ENCODE results near the gene CADPS. TPM values are rescaled to one million over a fixed set of nuclear protein-coding genes. Genes with fewer than 3 reads are reported as not detected.

CADPS gene
- total and polyA plus RNA-seq, 9 donors, result 0.47 to 4.4 (median 1.6) TPM

DNA sequence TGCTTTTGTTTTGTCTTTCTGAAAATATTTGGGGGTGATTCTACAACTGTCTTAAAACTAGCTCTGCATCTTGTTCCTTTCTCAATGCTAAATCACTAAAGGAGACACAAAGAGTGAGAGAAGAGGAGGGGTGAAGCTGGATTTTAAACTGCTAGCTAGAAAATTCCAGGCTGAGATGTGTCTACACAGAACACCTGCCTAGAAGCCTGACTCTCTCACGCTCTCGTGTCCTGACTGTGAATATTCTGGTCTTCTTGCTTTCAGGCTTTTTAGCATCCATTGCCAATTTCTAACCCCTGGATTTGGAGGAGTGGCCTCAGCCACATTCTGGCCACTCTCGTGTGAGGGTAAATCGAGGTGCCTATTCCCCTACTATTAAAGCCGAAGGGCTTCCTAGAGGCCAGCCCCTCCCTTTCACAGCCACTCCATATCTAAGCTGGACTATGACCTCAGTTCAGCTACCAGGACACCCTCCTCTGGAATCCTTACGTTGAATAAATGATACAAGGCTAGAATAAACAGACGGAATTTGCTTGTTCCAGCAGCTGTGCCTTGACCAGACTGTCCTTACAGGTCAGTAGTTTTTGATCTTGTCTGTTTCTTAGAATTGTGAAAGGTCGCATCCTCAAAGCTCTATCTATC lies 353.6 kb downstream of the CADPS start:
- H3K4me3 ChIP-seq (ENCODE audit: low read length), result no peak overlapping the region
- no peaks in the 10 kb centered on the region for H3K27me3 ChIP-seq (ENCODE audit: control insufficient read depth, insufficient read depth, low read length)
- no peaks in the 10 kb centered on the region for H3K36me3 ChIP-seq (ENCODE audit: control insufficient read depth, insufficient read depth, low read length)
- no peak for DNase-seq
- H3K27ac ChIP-seq (ENCODE audit: low read length), result no peak overlapping the region
- no CpG with 5 or more reads among the region's 8 CpGs for WGBS (ENCODE audit: insufficient coverage)
- no peaks in the 10 kb centered on the region for H3K4me1 ChIP-seq (ENCODE audit: control insufficient read depth, insufficient read depth, low read length)
- no peaks in the 10 kb centered on the region for H3K9me3 ChIP-seq (replicated peaks; ENCODE audit: control insufficient read depth, low read depth, low read length)

DNA sequence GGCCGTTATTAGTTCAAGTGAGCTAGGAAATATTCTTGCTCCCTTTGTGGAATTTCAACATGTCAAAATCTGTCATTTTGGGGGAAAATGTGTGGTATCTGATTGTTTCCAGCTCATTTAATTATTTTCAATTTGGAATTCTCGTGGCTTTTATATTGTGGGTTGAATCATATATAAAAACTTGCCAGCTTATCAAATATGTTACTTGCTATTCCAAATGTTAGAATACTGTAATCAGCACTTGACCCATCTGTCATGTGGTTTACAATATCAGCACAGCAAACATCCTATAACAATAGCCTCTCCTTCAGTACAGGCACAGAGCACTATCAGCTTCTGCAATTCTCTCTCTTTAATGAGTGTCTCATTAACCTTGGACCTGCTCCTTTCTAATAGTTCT lies 371.7 kb downstream of the CADPS start:
- WGBS (ENCODE audit: insufficient coverage), result no CpG with 5 or more reads among the region's 2 CpGs
- no peak overlapping the region for H3K4me3 ChIP-seq (ENCODE audit: low read length)
- no peaks in the 10 kb centered on the region for H3K27me3 ChIP-seq (ENCODE audit: control insufficient read depth, insufficient read depth, low read length)
- no peak overlapping the region for H3K27ac ChIP-seq (ENCODE audit: low read length)
- H3K4me1 ChIP-seq (ENCODE audit: control insufficient read depth, insufficient read depth, low read length), result no peaks in the 10 kb centered on the region
- H3K36me3 ChIP-seq (ENCODE audit: control insufficient read depth, insufficient read depth, low read length), result no peaks in the 10 kb centered on the region
- no peak for DNase-seq
- no peaks in the 10 kb centered on the region for H3K9me3 ChIP-seq (replicated peaks; ENCODE audit: control insufficient read depth, low read depth, low read length)

GRCh38 chr3:62502315-62503300 lies 372.6 kb downstream of the CADPS start:
- Histone ChIP-seq H3K4me1 (ENCODE audit: control insufficient read depth, insufficient read depth, low read length) (no peaks in the 10 kb centered on the region), H3K27ac (ENCODE audit: low read length) (no peak overlapping the region), H3K36me3 (ENCODE audit: control insufficient read depth, insufficient read depth, low read length) (no peaks in the 10 kb centered on the region), H3K9me3 (replicated peaks; ENCODE audit: control insufficient read depth, low read depth, low read length) (no peaks in the 10 kb centered on the region), H3K27me3 (ENCODE audit: control insufficient read depth, insufficient read depth, low read length) (no peaks in the 10 kb centered on the region), H3K4me3 (ENCODE audit: low read length) (no peak overlapping the region)
- no peak for DNase-seq
- 74% methylated on average over 2 of the region's 8 CpGs for WGBS (ENCODE audit: insufficient coverage)

- Histone ChIP-seq H3K36me3 (ENCODE audit: control insufficient read depth, insufficient read depth, low read length) (no peaks in the 10 kb centered on the region), H3K27me3 (ENCODE audit: control insufficient read depth, insufficient read depth, low read length) (no peaks in the 10 kb centered on the region), H3K4me1 (ENCODE audit: control insufficient read depth, insufficient read depth, low read length) (no peaks in the 10 kb centered on the region), H3K27ac (ENCODE audit: low read length) (no peak overlapping the region), H3K4me3 (ENCODE audit: low read length) (no peak overlapping the region), H3K9me3 (replicated peaks; ENCODE audit: control insufficient read depth, low read depth, low read length) (no peaks in the 10 kb centered on the region)
- no CpG with 5 or more reads among the region's 3 CpGs for WGBS (ENCODE audit: insufficient coverage)
- DNase-seq, result no peak
Measured at GRCh38 chr3:62501289-62501668, 373.9 kb downstream of the CADPS start.

GRCh38 chr3:62500556-62501288 lies 374.5 kb downstream of the CADPS start:
- H3K4me1 ChIP-seq (ENCODE audit: control insufficient read depth, insufficient read depth, low read length), result no peaks in the 10 kb centered on the region
- no peak for DNase-seq
- no peak overlapping the region for H3K4me3 ChIP-seq (ENCODE audit: low read length)
- no peaks in the 10 kb centered on the region for H3K9me3 ChIP-seq (replicated peaks; ENCODE audit: control insufficient read depth, low read depth, low read length)
- no peaks in the 10 kb centered on the region for H3K27me3 ChIP-seq (ENCODE audit: control insufficient read depth, insufficient read depth, low read length)
- WGBS (ENCODE audit: insufficient coverage), result 88% methylated on average over 1 of the region's 2 CpGs
- H3K36me3 ChIP-seq (ENCODE audit: control insufficient read depth, insufficient read depth, low read length), result no peaks in the 10 kb centered on the region
- no peak overlapping the region for H3K27ac ChIP-seq (ENCODE audit: low read length)

GRCh38 chr3:62497156-62497555 lies 378.1 kb downstream of the CADPS start:
- no peak for DNase-seq
- no peaks in the 10 kb centered on the region for H3K9me3 ChIP-seq (replicated peaks; ENCODE audit: control insufficient read depth, low read depth, low read length)
- WGBS (ENCODE audit: insufficient coverage), result no CpG with 5 or more reads among the region's 5 CpGs
- H3K36me3 ChIP-seq (ENCODE audit: control insufficient read depth, insufficient read depth, low read length), result no peaks in the 10 kb centered on the region
- no peak overlapping the region for H3K27ac ChIP-seq (ENCODE audit: low read length)
- H3K27me3 ChIP-seq (ENCODE audit: control insufficient read depth, insufficient read depth, low read length), result no peaks in the 10 kb centered on the region
- no peak overlapping the region for H3K4me3 ChIP-seq (ENCODE audit: low read length)
- H3K4me1 ChIP-seq (ENCODE audit: control insufficient read depth, insufficient read depth, low read length), result no peaks in the 10 kb centered on the region

DNA sequence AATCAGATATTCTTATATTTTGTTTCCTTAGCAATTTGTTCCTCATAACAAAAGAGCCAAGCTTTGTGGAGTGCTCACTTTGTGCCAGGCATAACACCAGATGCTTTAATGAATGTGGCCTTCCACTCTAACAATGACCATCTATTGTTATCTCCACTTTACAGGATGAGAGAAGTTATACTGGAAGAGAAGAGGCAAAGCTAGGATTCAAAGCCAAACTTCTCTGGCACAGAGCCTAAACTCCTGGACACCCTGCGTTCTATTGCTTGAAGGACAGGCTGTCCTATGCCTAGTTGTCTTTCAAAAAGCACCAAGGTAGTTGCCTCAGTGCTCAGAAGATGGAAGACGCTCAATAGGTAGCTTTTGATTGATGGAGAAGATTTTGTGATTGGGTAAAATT lies 378.7 kb downstream of the CADPS start:
- Histone ChIP-seq H3K27me3 (ENCODE audit: control insufficient read depth, insufficient read depth, low read length) (no peaks in the 10 kb centered on the region), H3K4me1 (ENCODE audit: control insufficient read depth, insufficient read depth, low read length) (no peaks in the 10 kb centered on the region), H3K27ac (ENCODE audit: low read length) (no peak overlapping the region), H3K9me3 (replicated peaks; ENCODE audit: control insufficient read depth, low read depth, low read length) (no peaks in the 10 kb centered on the region), H3K4me3 (ENCODE audit: low read length) (no peak overlapping the region), H3K36me3 (ENCODE audit: control insufficient read depth, insufficient read depth, low read length) (no peaks in the 10 kb centered on the region)
- DNase-seq, result no peak
- 33% methylated on average over 1 of the region's 2 CpGs for WGBS (ENCODE audit: insufficient coverage)

- WGBS (ENCODE audit: insufficient coverage), result no CpG with 5 or more reads among the region's 4 CpGs
Measured at GRCh38 chr3:62493109-62493801, 382.0 kb downstream of the CADPS start.

DNA sequence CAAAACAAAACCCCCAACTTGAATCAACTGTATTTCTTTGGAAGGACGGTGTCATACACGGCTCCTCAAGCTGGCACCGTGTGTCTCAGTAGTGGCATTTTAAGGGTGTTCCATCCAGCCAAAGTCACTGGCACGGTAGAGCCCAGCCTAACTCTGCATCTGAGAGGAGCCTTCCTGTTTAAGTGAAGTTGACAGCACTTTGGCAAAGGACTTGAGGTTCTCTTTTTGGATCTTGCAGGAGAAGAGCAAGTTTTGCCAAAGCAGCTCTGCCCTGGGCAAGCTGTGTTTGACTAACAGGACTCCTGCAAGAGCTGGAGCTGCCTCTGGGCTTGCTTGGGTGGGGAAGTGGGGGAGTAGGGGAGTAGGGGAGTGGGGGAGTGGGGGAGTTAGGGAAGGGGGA lies 392.3 kb downstream of the CADPS start:
- Histone ChIP-seq H3K36me3 (ENCODE audit: control insufficient read depth, insufficient read depth, low read length) (no peaks in the 10 kb centered on the region), H3K27ac (ENCODE audit: low read length) (no peak overlapping the region), H3K4me1 (ENCODE audit: control insufficient read depth, insufficient read depth, low read length) (no peaks in the 10 kb centered on the region), H3K9me3 (replicated peaks; ENCODE audit: control insufficient read depth, low read depth, low read length) (no peaks in the 10 kb centered on the region), H3K27me3 (ENCODE audit: control insufficient read depth, insufficient read depth, low read length) (no peaks in the 10 kb centered on the region), H3K4me3 (ENCODE audit: low read length) (no peak overlapping the region)
- no peak for DNase-seq
- WGBS (ENCODE audit: insufficient coverage), result 62% methylated on average over 4 of the region's 4 CpGs

More at GRCh38 chr3:62493109-62493801, 382.0 kb downstream of the CADPS start:
- Histone ChIP-seq H3K9me3 (replicated peaks; ENCODE audit: control insufficient read depth, low read depth, low read length) (no peaks in the 10 kb centered on the region), H3K27ac (ENCODE audit: low read length) (no peak overlapping the region), H3K4me3 (ENCODE audit: low read length) (no peak overlapping the region), H3K27me3 (ENCODE audit: control insufficient read depth, insufficient read depth, low read length) (no peaks in the 10 kb centered on the region), H3K36me3 (ENCODE audit: control insufficient read depth, insufficient read depth, low read length) (no peaks in the 10 kb centered on the region), H3K4me1 (ENCODE audit: control insufficient read depth, insufficient read depth, low read length) (no peaks in the 10 kb centered on the region)
- no peak for DNase-seq

Measured in muscle of leg (tissue), 11 donors.